HT1080 (cell line): ENCODE measurements around the gene PHF13. TPM values are rescaled to one million over a fixed set of nuclear protein-coding genes. Genes with fewer than 3 reads are reported as not detected.
"Not testable (repeated sequence)": the region's sequence is repeated elsewhere in the genome, so short reads cannot be mapped to it uniquely, and the experiment has no call there.

Source experiments
- DNase-seq: peaks from one replicate; pipeline ENCODE4 v3.0.0-alpha.2; 2015; ENCODE audit warnings: low read depth
- total RNA-seq: library from RNA; depleted of rRNA; stranded (reverse); fragments of >200 nt; shearing (Covaris generic); gene quantifications from 2 replicates; pipeline ENCODE4 v1.2.3, GENCODE V29; 2014; rRNA removed

PHF13 gene
- total RNA-seq, 1 experiment from 2014 or later, result 15.4 TPM

- no peak for DNase-seq
These were observed 45.0 kb downstream of the PHF13 start for GRCh38 chr1:6658359-6659060.

- DNase-seq, result no peak
These were observed 47.0 kb downstream of the PHF13 start for GRCh38 chr1:6660415-6661049.

DNA sequence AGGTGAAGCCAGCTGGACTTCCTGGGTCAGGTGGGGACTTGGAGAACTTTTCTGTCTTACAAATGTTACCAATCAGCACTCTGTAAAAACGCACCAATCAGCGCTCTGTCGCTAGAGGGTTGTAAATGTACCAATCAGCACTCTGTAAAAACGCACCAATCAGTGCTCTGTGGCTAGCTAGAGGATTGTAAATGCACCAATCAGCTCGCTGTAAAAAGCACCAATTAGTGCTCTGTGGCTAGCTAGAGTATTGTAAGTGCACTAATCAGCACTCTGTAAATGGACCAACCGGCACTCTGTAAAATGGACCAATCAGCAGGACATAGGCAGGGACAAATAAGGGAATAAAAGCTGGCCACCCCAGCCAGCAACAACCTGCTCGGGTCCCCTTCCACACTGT, 48.9 kb downstream of the PHF13 start:
- not testable (repeated sequence) for DNase-seq

- no peak for DNase-seq
These were observed 53.2 kb downstream of the PHF13 start for GRCh38 chr1:6666696-6667095.

DNA sequence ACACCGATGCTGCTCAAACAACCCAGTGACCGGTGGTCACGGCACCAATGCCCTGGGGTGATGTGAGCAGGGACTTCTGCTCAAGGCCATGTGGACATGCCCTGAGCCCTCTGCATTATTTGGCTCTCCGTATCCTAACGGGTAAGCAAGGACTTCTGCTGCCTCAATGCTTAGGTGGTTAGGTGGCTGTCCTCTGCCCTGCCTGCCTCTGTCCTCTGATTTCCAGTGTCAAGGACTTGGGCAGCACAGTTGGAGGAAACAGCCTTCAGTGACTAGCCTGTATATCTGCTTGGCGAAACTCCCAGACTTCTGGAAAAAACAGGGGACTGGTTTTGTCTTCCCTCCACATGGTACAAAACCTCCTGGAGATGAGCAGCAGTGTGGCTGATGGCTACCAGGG, 53.6 kb downstream of the PHF13 start:
- DNase-seq, result no peak

DNA sequence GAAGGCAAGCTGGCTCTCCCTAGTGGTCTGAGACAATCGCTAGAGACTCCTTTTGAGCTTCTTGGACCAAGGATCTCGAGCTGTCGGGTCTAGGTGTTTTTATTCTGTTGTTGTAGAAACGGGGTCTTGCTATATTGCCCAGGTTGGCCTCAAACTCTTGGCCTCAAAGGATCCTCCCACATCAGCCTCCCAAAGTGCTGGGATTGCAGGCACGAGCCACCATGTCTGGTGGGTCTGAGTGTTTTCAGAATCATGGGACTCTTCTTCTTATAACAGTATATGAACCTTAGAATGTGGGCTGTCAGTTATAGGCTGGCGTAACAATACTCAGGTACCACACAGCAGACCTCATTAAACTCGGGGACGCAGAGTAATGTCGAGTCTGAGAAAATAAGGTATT, 55.0 kb downstream of the PHF13 start:
- no peak for DNase-seq

DNA sequence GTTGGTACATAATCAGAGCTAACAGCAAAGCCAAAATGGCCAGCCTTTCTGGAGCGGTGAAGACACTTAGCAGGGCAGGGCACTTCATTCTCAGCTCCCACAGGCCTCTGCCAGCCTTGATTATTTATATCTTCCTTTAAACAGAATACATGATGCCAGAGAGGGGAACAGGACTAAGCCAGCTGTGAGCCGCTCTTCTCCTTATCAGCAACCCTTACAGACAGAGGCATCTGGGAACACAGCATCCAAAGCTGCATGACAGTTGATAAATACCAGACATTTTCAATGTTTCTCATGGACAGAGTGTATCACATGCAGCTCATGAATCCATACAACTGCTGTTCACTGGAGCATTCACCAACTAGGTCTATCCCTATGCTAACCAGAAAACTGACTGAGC, 59.0 kb downstream of the PHF13 start:
- DNase-seq, result no peak

Other genes starting within 250 kb of the PHF13 start
- gene ACOT7, start 220.0 kb upstream of the PHF13 start, total RNA-seq, result 101 and 179 TPM in 2 replicates
- 0.08 and 0.13 TPM in 2 replicates for gene HES2, start 193.8 kb upstream of the PHF13 start, total RNA-seq
- gene ESPN, start 189.0 kb upstream of the PHF13 start, total RNA-seq, result not detected in 2 replicates
- 12.9 and 14.7 TPM in 2 replicates for gene TNFRSF25, start 147.6 kb upstream of the PHF13 start, total RNA-seq
- gene PLEKHG5, start 122.1 kb upstream of the PHF13 start, total RNA-seq, result 20.3 and 20.4 TPM in 2 replicates
- 35.5 and 44.3 TPM in 2 replicates for gene NOL9, start 59.2 kb upstream of the PHF13 start, total RNA-seq
- gene TAS1R1, start 58.4 kb upstream of the PHF13 start, total RNA-seq, result not detected in 2 replicates
- 14.4 and 17.1 TPM in 2 replicates for gene ZBTB48, start 33.7 kb upstream of the PHF13 start, total RNA-seq
- 32.0 and 34.4 TPM in 2 replicates for gene KLHL21, start 10.9 kb upstream of the PHF13 start, total RNA-seq
- gene THAP3, start 11.1 kb downstream of the PHF13 start, total RNA-seq, result 20.9 and 22.0 TPM in 2 replicates
- 40.6 and 44.7 TPM in 2 replicates for gene DNAJC11, start 88.1 kb downstream of the PHF13 start, total RNA-seq
- 48.1 and 59.2 TPM in 2 replicates for gene CAMTA1, start 171.7 kb downstream of the PHF13 start, total RNA-seq